GM12865 (cell line): ENCODE measurements around the gene CASZ1.

Source experiments
- DNase-seq: peaks from one replicate; pipeline ENCODE4 v3.0.0; 2010; ENCODE audit warnings: low read depth
- H3K4me3 ChIP-seq: 2 replicates; pipeline ENCODE4 v1.5.1; 2011; ENCODE audit warnings: mild to moderate bottlenecking, low read depth, low read length, control low read depth
- CTCF ChIP-seq: IDR thresholded peaks from 2 replicates; pipeline ENCODE4 v1.5.1; 2011; ENCODE audit warnings: low read length, control low read depth, low read depth, inconsistent platforms; ENCODE audit not compliant: insufficient read depth; ENCODE audit errors: missing control alignments

CASZ1 gene

GRCh38 chr1:10670190-10670589 lies 126.3 kb downstream of the CASZ1 start:
- no peak for DNase-seq
- H3K4me3 ChIP-seq, result no peak overlapping the region
- no peak for TF ChIP-seq CTCF

- DNase-seq, result no peak
- TF ChIP-seq CTCF, result no peak
Observed at GRCh38 chr1:10669570-10669969, 126.9 kb downstream of the CASZ1 start.

GRCh38 chr1:10667861-10668761 lies 128.3 kb downstream of the CASZ1 start:
- no peak for TF ChIP-seq CTCF
- no peak overlapping the region for H3K4me3 ChIP-seq
- DNase-seq, result no peak

More at GRCh38 chr1:10669570-10669969, 126.9 kb downstream of the CASZ1 start:
- H3K4me3 ChIP-seq, result no peak overlapping the region

- H3K4me3 ChIP-seq, result no peak overlapping the region
- no peak for DNase-seq
- TF ChIP-seq CTCF, result no peak
Observed at GRCh38 chr1:10665930-10666850, 130.3 kb downstream of the CASZ1 start.

- no peak for TF ChIP-seq CTCF
- no peak overlapping the region for H3K4me3 ChIP-seq
- no peak for DNase-seq
Observed at GRCh38 chr1:10665226-10665625, 131.2 kb downstream of the CASZ1 start.

GRCh38 chr1:10664251-10664650 lies 132.2 kb downstream of the CASZ1 start:
- DNase-seq, result no peak
- no peak overlapping the region for H3K4me3 ChIP-seq
- no peak for TF ChIP-seq CTCF
